Loucy (cell line): ENCODE results near the gene SLC16A6.
"Not testable (repeated sequence)": the region's sequence is repeated elsewhere in the genome, so short reads cannot be mapped to it uniquely, and the experiment has no call there.

ENCODE experiments used
- H2AFZ ChIP-seq: fragments of 200-600 bp; sonication (generic); 2 replicates; pipeline ENCODE4 v1.6.0; 2016; ENCODE audit warnings: antibody characterized with exemption, mild to moderate bottlenecking, low read length, moderate library complexity
- H3F3A ChIP-seq: fragments of 200-600 bp; 2 replicates; pipeline ENCODE4 v1.6.0; 2016; ENCODE audit warnings: antibody characterized with exemption, low read depth, mild to moderate bottlenecking
- H3K27me3 ChIP-seq: fragments of 200-600 bp; sonication (generic); 2 replicates; pipeline ENCODE4 v1.6.1; 2014; ENCODE audit warnings: low read length, mild to moderate bottlenecking; ENCODE audit not compliant: insufficient read depth, poor library complexity, severe bottlenecking
- H3K36me3 ChIP-seq: fragments of 200-600 bp; sonication (generic); 2 replicates; pipeline ENCODE4 v1.6.1; 2016; ENCODE audit warnings: low read length; ENCODE audit not compliant: insufficient read depth
- H3K4me1 ChIP-seq: fragments of 200-600 bp; sonication (generic); 2 replicates; pipeline ENCODE4 v1.5.1; 2014; ENCODE audit warnings: low read length, mild to moderate bottlenecking; ENCODE audit not compliant: insufficient read depth, poor library complexity, severe bottlenecking
- H3K4me2 ChIP-seq: fragments of 200-600 bp; sonication (generic); 2 replicates; pipeline ENCODE4 v1.6.0; 2014; ENCODE audit warnings: antibody characterized with exemption, low read length, low read depth, mild to moderate bottlenecking; ENCODE audit not compliant: poor library complexity, severe bottlenecking
- H3K4me3 ChIP-seq: fragments of 200-600 bp; sonication (generic); 2 replicates; pipeline ENCODE4 v1.5.1; 2014; ENCODE audit warnings: low read length, mild to moderate bottlenecking, mixed read lengths; ENCODE audit not compliant: poor library complexity, severe bottlenecking
- H3K79me2 ChIP-seq: fragments of 200-600 bp; sonication (generic); 2 replicates; pipeline ENCODE4 v1.6.1; 2014; ENCODE audit warnings: low read length; ENCODE audit not compliant: insufficient read depth
- H3K9ac ChIP-seq: fragments of 200-600 bp; sonication (generic); 2 replicates; pipeline ENCODE4 v1.6.0; 2014; ENCODE audit warnings: mild to moderate bottlenecking, low read depth, low read length, moderate library complexity; ENCODE audit not compliant: poor library complexity, severe bottlenecking
- H3K9me2 ChIP-seq: fragments of 200-600 bp; sonication (generic); replicated peaks from 2 replicates; pipeline ENCODE4 v1.6.1; 2016; ENCODE audit warnings: low read depth, low read length, mixed read lengths
- H3K9me3 ChIP-seq: fragments of 200-600 bp; sonication (generic); 2 replicates; pipeline ENCODE4 v1.6.1; 2014; ENCODE audit warnings: mild to moderate bottlenecking, antibody characterized with exemption, low read length, low read depth; ENCODE audit not compliant: insufficient read depth
- H4K20me1 ChIP-seq: fragments of 200-600 bp; sonication (generic); 2 replicates; pipeline ENCODE4 v1.6.0; 2014; ENCODE audit warnings: antibody characterized with exemption, low read length, mild to moderate bottlenecking; ENCODE audit not compliant: insufficient read depth, poor library complexity, severe bottlenecking
- EZH2phosphoT487 ChIP-seq: fragments of 200-600 bp; IDR thresholded peaks from 2 replicates; pipeline ENCODE4 v1.6.1; 2018; ENCODE audit warnings: antibody characterized with exemption, mild to moderate bottlenecking, moderate library complexity, borderline replicate concordance
- TF ChIP-seq, protein P1 (sequence below): fragments of 200-600 bp; sonication (generic); conservative IDR thresholded peaks from 2 replicates; pipeline ENCODE4 v1.5.1; 2014; ENCODE audit warnings: mild to moderate bottlenecking, antibody characterized with exemption, low read length

The SLC16A6 gene

DNA sequence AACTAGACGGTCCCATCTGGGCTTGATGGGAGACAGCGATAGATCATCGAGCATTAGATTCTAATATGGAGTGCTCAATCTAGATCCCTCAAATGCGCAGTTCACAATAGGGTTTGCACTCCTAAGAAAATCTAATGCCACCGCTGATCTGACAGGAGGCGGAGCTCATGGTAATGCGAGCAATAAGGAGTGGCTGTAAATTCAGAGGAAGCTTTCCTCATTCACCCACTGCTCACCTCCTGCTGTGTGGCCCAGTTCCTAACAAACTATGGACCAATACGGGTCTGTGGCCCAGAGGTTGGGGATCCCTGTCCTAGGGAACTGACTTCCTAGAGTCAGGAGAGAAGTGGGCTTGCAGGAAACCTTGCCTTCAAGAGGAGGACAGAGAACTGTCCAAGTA, 68.3 kb downstream of the SLC16A6 start:
- Histone ChIP-seq H3K4me2 (no peak overlapping the region), H4K20me1 (no peaks in the 10 kb centered on the region), H3K27me3 (no peaks in the 10 kb centered on the region), H2AFZ (no peak overlapping the region), H3K9ac (no peak overlapping the region), H3K79me2 (peaks cover 8% of the 10 kb centered on the region; the same call in 1 of the 2 replicates), H3K36me3 (peaks cover 6% of the 10 kb centered on the region; the same call in 1 of the 2 replicates), H3K9me2 (no peaks in the 10 kb centered on the region), H3K4me1 (no peaks in the 10 kb centered on the region), H3K4me3 (no peak overlapping the region), H3K9me3 (no peaks in the 10 kb centered on the region), H3F3A (no peaks in the 10 kb centered on the region)
- TF ChIP-seq, protein P1, sequence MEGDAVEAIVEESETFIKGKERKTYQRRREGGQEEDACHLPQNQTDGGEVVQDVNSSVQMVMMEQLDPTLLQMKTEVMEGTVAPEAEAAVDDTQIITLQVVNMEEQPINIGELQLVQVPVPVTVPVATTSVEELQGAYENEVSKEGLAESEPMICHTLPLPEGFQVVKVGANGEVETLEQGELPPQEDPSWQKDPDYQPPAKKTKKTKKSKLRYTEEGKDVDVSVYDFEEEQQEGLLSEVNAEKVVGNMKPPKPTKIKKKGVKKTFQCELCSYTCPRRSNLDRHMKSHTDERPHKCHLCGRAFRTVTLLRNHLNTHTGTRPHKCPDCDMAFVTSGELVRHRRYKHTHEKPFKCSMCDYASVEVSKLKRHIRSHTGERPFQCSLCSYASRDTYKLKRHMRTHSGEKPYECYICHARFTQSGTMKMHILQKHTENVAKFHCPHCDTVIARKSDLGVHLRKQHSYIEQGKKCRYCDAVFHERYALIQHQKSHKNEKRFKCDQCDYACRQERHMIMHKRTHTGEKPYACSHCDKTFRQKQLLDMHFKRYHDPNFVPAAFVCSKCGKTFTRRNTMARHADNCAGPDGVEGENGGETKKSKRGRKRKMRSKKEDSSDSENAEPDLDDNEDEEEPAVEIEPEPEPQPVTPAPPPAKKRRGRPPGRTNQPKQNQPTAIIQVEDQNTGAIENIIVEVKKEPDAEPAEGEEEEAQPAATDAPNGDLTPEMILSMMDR: no peak
- TF ChIP-seq EZH2phosphoT487: no peak

DNA sequence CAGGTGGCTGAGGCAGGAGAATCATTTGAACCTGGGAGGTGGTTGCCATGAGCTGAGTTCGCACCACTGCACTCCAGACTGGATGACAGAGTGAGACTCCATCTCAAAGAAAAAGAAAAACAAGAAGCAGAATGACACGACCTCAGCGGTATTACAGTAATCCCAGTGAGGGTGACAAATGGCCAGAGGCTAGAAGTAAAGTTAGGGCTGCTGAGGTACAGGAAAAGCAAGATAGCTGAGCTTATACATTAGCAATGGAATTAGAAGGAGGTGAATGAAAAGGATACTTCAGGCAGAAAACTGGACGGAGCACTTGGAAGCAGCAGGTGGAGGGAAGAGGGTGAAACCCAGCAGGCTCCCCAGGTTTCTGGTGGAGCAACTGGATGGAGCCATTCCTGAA, 69.1 kb downstream of the SLC16A6 start:
- H3K36me3 ChIP-seq: peaks cover 6% of the 10 kb centered on the region; the same call in 1 of the 2 replicates
- H3K9ac ChIP-seq: no peak overlapping the region
- no peaks in the 10 kb centered on the region for H3F3A ChIP-seq
- no peak overlapping the region for H2AFZ ChIP-seq
- H3K79me2 ChIP-seq: peaks cover 11% of the 10 kb centered on the region; the same call in 1 of the 2 replicates
- no peaks in the 10 kb centered on the region for H3K9me3 ChIP-seq
- no peaks in the 10 kb centered on the region for H4K20me1 ChIP-seq
- TF ChIP-seq, protein P1: no peak
- no peak for TF ChIP-seq EZH2phosphoT487
- H3K4me1 ChIP-seq: no peaks in the 10 kb centered on the region
- H3K4me3 ChIP-seq: no peak overlapping the region
- H3K9me2 ChIP-seq: no peaks in the 10 kb centered on the region
- H3K27me3 ChIP-seq: no peaks in the 10 kb centered on the region
- no peak overlapping the region for H3K4me2 ChIP-seq

DNA sequence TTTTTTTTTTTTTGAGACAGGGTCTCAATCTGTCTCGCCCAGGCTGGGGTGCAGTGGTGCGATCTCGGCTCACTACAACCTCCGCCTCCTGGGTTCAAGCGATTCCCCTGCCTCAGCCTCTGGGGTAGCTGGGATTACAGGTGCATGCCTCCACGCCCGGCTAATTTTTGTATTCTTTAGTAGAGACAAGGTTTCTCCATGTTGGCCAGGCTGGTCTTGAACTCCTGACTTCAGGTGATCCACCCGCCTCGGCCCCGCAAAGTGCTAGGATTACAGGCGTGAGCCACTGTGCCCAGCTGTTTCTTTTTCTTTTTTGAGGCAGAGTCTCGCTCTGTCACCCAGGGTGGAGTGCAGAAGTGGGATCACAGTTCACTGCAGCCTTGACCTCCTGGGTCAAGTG, 70.1 kb downstream of the SLC16A6 start:
- not testable (repeated sequence) for H3K9ac ChIP-seq, H3K9me2 ChIP-seq, H4K20me1 ChIP-seq, H3K36me3 ChIP-seq, H3K27me3 ChIP-seq, H2AFZ ChIP-seq, H3K4me3 ChIP-seq, H3K9me3 ChIP-seq, H3K4me1 ChIP-seq, H3F3A ChIP-seq, H3K4me2 ChIP-seq
- peaks cover 18% of the 10 kb centered on the region; the same call in 1 of the 2 replicates for H3K79me2 ChIP-seq

DNA sequence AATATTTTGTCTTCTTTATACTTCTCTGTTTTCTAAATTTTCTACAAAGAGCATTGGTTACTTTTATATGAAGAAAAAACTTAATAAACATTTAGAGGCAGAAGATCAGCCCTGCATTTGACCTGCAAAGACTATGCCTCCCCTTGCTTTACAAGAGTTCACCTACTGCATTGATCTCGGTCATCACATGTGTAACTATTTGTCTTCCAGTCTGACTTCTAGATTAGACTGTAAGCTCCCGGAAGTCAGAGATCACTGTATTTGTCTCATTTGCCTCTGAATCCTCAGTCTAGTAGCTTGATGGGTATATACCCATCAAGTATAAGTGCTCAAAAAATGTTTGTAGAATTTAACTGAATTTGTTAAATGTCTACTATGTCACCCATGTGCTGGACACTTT, 70.7 kb downstream of the SLC16A6 start:
- H3K79me2 ChIP-seq: peaks cover 18% of the 10 kb centered on the region; the same call in 1 of the 2 replicates
- not testable (repeated sequence) for H3F3A ChIP-seq, H3K9me2 ChIP-seq, H3K4me2 ChIP-seq, H3K4me1 ChIP-seq, H3K9me3 ChIP-seq, H4K20me1 ChIP-seq, H3K4me3 ChIP-seq, H3K9ac ChIP-seq, H3K27me3 ChIP-seq, H2AFZ ChIP-seq, H3K36me3 ChIP-seq

DNA sequence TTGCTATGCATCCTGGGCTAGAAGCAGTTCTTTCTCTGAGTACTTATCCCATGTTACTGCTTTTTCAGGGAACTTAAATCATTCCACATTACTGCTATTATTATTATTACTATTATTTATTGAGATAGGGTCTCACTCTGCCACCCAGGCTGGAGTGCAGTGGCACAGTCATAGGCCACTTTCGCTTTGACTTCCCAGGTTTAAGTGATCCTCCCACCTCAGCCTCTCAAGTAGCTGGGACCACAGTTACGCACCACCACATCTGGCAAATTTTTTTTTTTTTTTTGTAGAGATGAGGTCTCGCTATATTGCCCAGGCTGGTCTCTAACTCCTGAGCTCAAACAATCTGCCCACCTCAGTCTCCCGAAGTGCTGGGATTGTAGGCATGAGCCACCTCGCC, 71.5 kb downstream of the SLC16A6 start:
- Histone ChIP-seq H3K4me1 (peaks cover 12% of the 10 kb centered on the region), H3K79me2 (peaks cover 24% of the 10 kb centered on the region)
- not testable (repeated sequence) for H3K4me3 ChIP-seq, H3K9me3 ChIP-seq, H3F3A ChIP-seq, H3K4me2 ChIP-seq, H3K27me3 ChIP-seq, H2AFZ ChIP-seq, H3K9ac ChIP-seq, H4K20me1 ChIP-seq, H3K9me2 ChIP-seq, H3K36me3 ChIP-seq
